H9 (cell line): Measurements from ENCODE around the gene RPL22. TPM values are rescaled to one million over a fixed set of nuclear protein-coding genes. Genes with fewer than 3 reads are reported as not detected.

ENCODE experiments used
- DNase-seq: peaks from one replicate; pipeline ENCODE4 v3.0.0-alpha.2; 2017
- H2AFZ ChIP-seq: one replicate; pipeline ENCODE4 v1.6.1; 2013; ENCODE audit warnings: mild to moderate bottlenecking, low read length, control low read depth, moderate library complexity
- H2AK5ac ChIP-seq: 2 replicates; pipeline ENCODE4 v1.6.1; 2013; ENCODE audit warnings: low read length, control low read depth, mixed read lengths; ENCODE audit not compliant: insufficient read length
- H2BK120ac ChIP-seq: one replicate; pipeline ENCODE4 v1.6.1; 2013; ENCODE audit warnings: low read depth, mild to moderate bottlenecking, low read length, control low read depth, inconsistent platforms; ENCODE audit not compliant: poor library complexity, severe bottlenecking
- H2BK12ac ChIP-seq: 2 replicates; pipeline ENCODE4 v1.6.1; 2013; ENCODE audit warnings: low read length, control low read depth, mixed read lengths, low read depth; ENCODE audit not compliant: insufficient read length
- H2BK15ac ChIP-seq: 2 replicates; pipeline ENCODE4 v1.6.1; 2013; ENCODE audit warnings: low read depth, low read length, control low read depth
- H2BK20ac ChIP-seq: one replicate; pipeline ENCODE4 v1.6.1; 2013; ENCODE audit warnings: low read depth, mild to moderate bottlenecking, low read length, control low read depth, inconsistent platforms; ENCODE audit not compliant: poor library complexity, severe bottlenecking
- H2BK5ac ChIP-seq: 2 replicates; pipeline ENCODE4 v1.6.1; 2013; ENCODE audit warnings: low read length, control low read depth, mixed read lengths; ENCODE audit not compliant: insufficient read length
- H3K14ac ChIP-seq: 2 replicates; pipeline ENCODE4 v1.6.1; 2013; ENCODE audit warnings: low read length, control low read depth; ENCODE audit not compliant: insufficient read depth
- H3K18ac ChIP-seq: 2 replicates; pipeline ENCODE4 v1.6.1; 2013; ENCODE audit warnings: low read depth, mild to moderate bottlenecking, mixed read lengths, low read length, control low read depth; ENCODE audit not compliant: insufficient read length
- H3K23ac ChIP-seq: 2 replicates; pipeline ENCODE4 v1.6.1; 2013; ENCODE audit warnings: low read length, control low read depth, mixed read lengths, low read depth; ENCODE audit not compliant: insufficient read length
- H3K23me2 ChIP-seq: 2 replicates; pipeline ENCODE4 v1.6.1; 2013; ENCODE audit warnings: low read depth, mild to moderate bottlenecking, mixed read lengths, low read length, control low read depth; ENCODE audit not compliant: insufficient read length, poor library complexity, severe bottlenecking
- H3K27ac ChIP-seq: 2 replicates; pipeline ENCODE4 v1.5.1; 2013; ENCODE audit warnings: low read length, control low read depth, mixed read lengths, low read depth; ENCODE audit not compliant: insufficient read length
- H3K27me3 ChIP-seq: 2 replicates; pipeline ENCODE4 v1.6.1; 2013; ENCODE audit warnings: low read length, control low read depth, inconsistent platforms; ENCODE audit not compliant: insufficient read depth
- H3K4ac ChIP-seq: 2 replicates; pipeline ENCODE4 v1.6.1; 2013; ENCODE audit warnings: low read depth, mild to moderate bottlenecking, control low read depth, inconsistent platforms, low read length, moderate library complexity
- H3K4me1 ChIP-seq: 2 replicates; pipeline ENCODE4 v1.6.1; 2013; ENCODE audit warnings: low read length, control low read depth, inconsistent platforms; ENCODE audit not compliant: insufficient read depth
- H3K4me2 ChIP-seq: 2 replicates; pipeline ENCODE4 v1.6.1; 2013; ENCODE audit warnings: low read length, control low read depth, mixed read lengths; ENCODE audit not compliant: insufficient read length, insufficient read depth
- H3K56ac ChIP-seq: 2 replicates; pipeline ENCODE4 v1.6.1; 2013; ENCODE audit warnings: low read depth, mild to moderate bottlenecking, mixed read lengths, low read length, control low read depth; ENCODE audit not compliant: insufficient read length
- H3K79me1 ChIP-seq: 2 replicates; pipeline ENCODE4 v1.6.1; 2013; ENCODE audit warnings: low read depth, mild to moderate bottlenecking, moderate library complexity, low read length, control low read depth, inconsistent platforms; ENCODE audit not compliant: insufficient read depth, poor library complexity, severe bottlenecking
- H3K79me2 ChIP-seq: 2 replicates; pipeline ENCODE4 v1.6.1; 2013; ENCODE audit warnings: low read length, control low read depth, inconsistent platforms; ENCODE audit not compliant: insufficient read depth
- H3K9ac ChIP-seq: 2 replicates; pipeline ENCODE4 v1.6.1; 2013; ENCODE audit warnings: low read length, control low read depth, mixed read lengths; ENCODE audit not compliant: insufficient read length; ENCODE audit errors: extremely low read depth
- H3K9me3 ChIP-seq: one replicate; pipeline ENCODE4 v1.6.1; 2013; ENCODE audit warnings: low read depth, low read length, inconsistent platforms; ENCODE audit not compliant: control insufficient read depth
- H3T11ph ChIP-seq: one replicate; pipeline ENCODE4 v1.6.1; 2013; ENCODE audit warnings: mild to moderate bottlenecking, low read length, control low read depth, inconsistent platforms
- H4K20me1 ChIP-seq: one replicate; pipeline ENCODE4 v1.6.1; 2013; ENCODE audit not compliant: control insufficient read depth, insufficient read length, insufficient read depth
- H4K5ac ChIP-seq: 2 replicates; pipeline ENCODE4 v1.6.1; 2013; ENCODE audit warnings: low read depth, mild to moderate bottlenecking, mixed read lengths, low read length, control low read depth; ENCODE audit not compliant: insufficient read length
- H4K8ac ChIP-seq: replicated peaks from 2 replicates; pipeline ENCODE4 v1.6.1; 2013; ENCODE audit warnings: low read length, control low read depth, mixed read lengths, low read depth; ENCODE audit not compliant: insufficient read length
- H4K91ac ChIP-seq: 2 replicates; pipeline ENCODE4 v1.6.1; 2013; ENCODE audit warnings: low read depth, mild to moderate bottlenecking, moderate library complexity, mixed read lengths, low read length, control low read depth; ENCODE audit not compliant: insufficient read length
- H3K27ac Mint-ChIP-seq, 3 experiments: 2 replicates in 2 of 3; 3 replicates in 1 of 3; pipeline ENCODE4 v1.8.0; 2020 to 2021; ENCODE audit warnings: mixed read lengths in 3 of 3, mild to moderate bottlenecking in 1 of 3, moderate library complexity in 1 of 3
- H3K27me3 Mint-ChIP-seq: 2 replicates; pipeline ENCODE4 v1.8.0; 2021; ENCODE audit warnings: low read depth, mild to moderate bottlenecking, moderate library complexity, mixed read lengths
- H3K36me3 Mint-ChIP-seq, 3 experiments: 2 replicates in 2 of 3; 3 replicates in 1 of 3; pipeline ENCODE4 v1.8.0; 2020 to 2021; ENCODE audit warnings: low read depth in 3 of 3, mixed read lengths in 3 of 3; ENCODE audit not compliant: insufficient read depth in 1 of 3
- H3K4me1 Mint-ChIP-seq, 2 experiments: 2 replicates each; pipeline ENCODE4 v1.8.0; 2020; ENCODE audit warnings: mixed read lengths in 2 of 2
- H3K4me3 Mint-ChIP-seq, 2 experiments: 2 replicates in 1 of 2; 3 replicates in 1 of 2; pipeline ENCODE4 v1.8.0; 2020 to 2021; ENCODE audit warnings: mild to moderate bottlenecking in 2 of 2, mixed read lengths in 2 of 2, moderate library complexity in 1 of 2
- H3K9me3 Mint-ChIP-seq, 2 experiments: 2 replicates in 1 of 2; 3 replicates in 1 of 2; pipeline ENCODE4 v1.8.0; 2020; ENCODE audit warnings: mild to moderate bottlenecking in 2 of 2, mixed read lengths in 2 of 2, moderate library complexity in 1 of 2
- WGBS: extraction: QIAGEN DNeasy Blood & Tissue Kit; methylation state at CpG from one replicate; pipeline ENCODE4 v1.1.7; 2013; ENCODE audit warnings: missing lambda C conversion rate, low lambda C conversion rate, mixed read lengths; ENCODE audit not compliant: insufficient read length; ENCODE audit errors: extremely low coverage; 5-methylcytosine and 5-hydroxymethylcytosine counted together
- total RNA-seq: library from RNA; stranded (reverse); gene quantifications from 2 replicates; pipeline ENCODE4 v1.2.1, GENCODE V29; 2021
- TF ChIP-seq, protein P1 (sequence below): fragments of 200-600 bp; sonication (generic); conservative IDR thresholded peaks from 3 replicates; pipeline ENCODE4 v1.8.0; 2021; ENCODE audit warnings: antibody characterized with exemption, mild to moderate bottlenecking

RPL22 gene
- total RNA-seq, 1 experiment from 2014 or later = 582 TPM

DNA sequence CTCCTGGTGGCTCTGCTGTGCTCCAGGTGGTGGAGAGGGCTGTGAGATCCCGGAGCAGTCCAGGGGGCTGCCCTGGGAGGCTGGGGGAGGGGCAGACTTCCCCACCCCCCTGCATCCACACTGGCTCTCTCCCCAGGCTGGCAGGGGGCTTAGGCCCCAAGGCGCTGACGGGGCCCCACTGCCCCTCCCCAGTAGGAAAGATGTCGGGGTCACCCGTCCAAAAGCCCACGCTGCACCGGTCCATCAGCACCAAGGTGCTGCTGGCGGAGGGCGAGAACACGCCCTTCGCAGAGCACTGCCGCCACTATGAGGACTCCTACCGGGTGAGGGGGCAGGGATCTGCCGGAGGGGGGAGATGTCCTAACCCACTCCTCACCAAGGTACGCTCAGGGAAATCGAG, 12.3 kb upstream of the RPL22 start:
- H2BK5ac ChIP-seq = no peak overlapping the region
- H2BK20ac ChIP-seq = no peak overlapping the region
- H2BK15ac ChIP-seq = no peak overlapping the region
- H3K4me3 Mint-ChIP-seq = no peak overlapping the region
- no peaks in the 10 kb centered on the region for H3K9me3 ChIP-seq
- H3K9ac ChIP-seq = no peak overlapping the region
- no peak for DNase-seq
- no peak overlapping the region for H3K4me2 ChIP-seq
- peaks cover 5 to 22% of the 10 kb centered on the region in 2 experiments for H3K4me1 Mint-ChIP-seq
- no peak overlapping the region for H3K23ac ChIP-seq
- no peaks in the 10 kb centered on the region for H4K20me1 ChIP-seq
- no peaks in the 10 kb centered on the region for H3K79me2 ChIP-seq
- no peak overlapping the region for H3K14ac ChIP-seq
- no peak overlapping the region for H2BK120ac ChIP-seq
- WGBS = no CpG with 5 or more reads among the region's 16 CpGs
- H3T11ph ChIP-seq = no peak overlapping the region
- H3K79me1 ChIP-seq = no peaks in the 10 kb centered on the region
- no peak overlapping the region for H2AFZ ChIP-seq
- no peak overlapping the region for H3K4ac ChIP-seq
- peaks cover 0 to 8% (median 2%) of the 10 kb centered on the region in 3 experiments; a peak in 1 of 7 replicates for H3K36me3 Mint-ChIP-seq
- peaks cover 10% of the 10 kb centered on the region for H3K23me2 ChIP-seq
- no peak overlapping the region for H2AK5ac ChIP-seq
- H3K9me3 Mint-ChIP-seq = no peaks in the 10 kb centered on the region
- no peak overlapping the region for H3K56ac ChIP-seq
- no peak overlapping the region for H3K27ac ChIP-seq
- no peak overlapping the region for H3K18ac ChIP-seq
- no peak overlapping the region; a peak in 1 of 7 replicates for H3K27ac Mint-ChIP-seq
- no peak overlapping the region for H4K8ac ChIP-seq
- no peak overlapping the region for H4K91ac ChIP-seq
- H2BK12ac ChIP-seq = no peak overlapping the region
- H3K27me3 ChIP-seq = no peaks in the 10 kb centered on the region; the same call in 1 of the 2 replicates
- no peaks in the 10 kb centered on the region for H3K4me1 ChIP-seq
- no peak overlapping the region for H4K5ac ChIP-seq
- peaks cover 42% of the 10 kb centered on the region for H3K27me3 Mint-ChIP-seq
- TF ChIP-seq, protein P1, sequence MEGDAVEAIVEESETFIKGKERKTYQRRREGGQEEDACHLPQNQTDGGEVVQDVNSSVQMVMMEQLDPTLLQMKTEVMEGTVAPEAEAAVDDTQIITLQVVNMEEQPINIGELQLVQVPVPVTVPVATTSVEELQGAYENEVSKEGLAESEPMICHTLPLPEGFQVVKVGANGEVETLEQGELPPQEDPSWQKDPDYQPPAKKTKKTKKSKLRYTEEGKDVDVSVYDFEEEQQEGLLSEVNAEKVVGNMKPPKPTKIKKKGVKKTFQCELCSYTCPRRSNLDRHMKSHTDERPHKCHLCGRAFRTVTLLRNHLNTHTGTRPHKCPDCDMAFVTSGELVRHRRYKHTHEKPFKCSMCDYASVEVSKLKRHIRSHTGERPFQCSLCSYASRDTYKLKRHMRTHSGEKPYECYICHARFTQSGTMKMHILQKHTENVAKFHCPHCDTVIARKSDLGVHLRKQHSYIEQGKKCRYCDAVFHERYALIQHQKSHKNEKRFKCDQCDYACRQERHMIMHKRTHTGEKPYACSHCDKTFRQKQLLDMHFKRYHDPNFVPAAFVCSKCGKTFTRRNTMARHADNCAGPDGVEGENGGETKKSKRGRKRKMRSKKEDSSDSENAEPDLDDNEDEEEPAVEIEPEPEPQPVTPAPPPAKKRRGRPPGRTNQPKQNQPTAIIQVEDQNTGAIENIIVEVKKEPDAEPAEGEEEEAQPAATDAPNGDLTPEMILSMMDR = no peak
